Ramos (cell line): ENCODE results near the gene XPNPEP3.

Source experiments
- in situ Hi-C: fragments of 300-500 bp; cut with MboI; formaldehyde crosslinking; loops from one replicate; pipeline ENCODE4 v1.14.3; 2022; ENCODE audit warnings: low sequenced_read_pairs; ENCODE audit not compliant: unreplicated experiment

Gene XPNPEP3

GRCh38 chr22:40922484-40923303 is 65.7 kb downstream of the XPNPEP3 start:
- in situ Hi-C loops: loop anchor here (5.0 kb wide), 1 partner anchor 310 kb away; no protein-coding TSS in a partner anchor

DNA sequence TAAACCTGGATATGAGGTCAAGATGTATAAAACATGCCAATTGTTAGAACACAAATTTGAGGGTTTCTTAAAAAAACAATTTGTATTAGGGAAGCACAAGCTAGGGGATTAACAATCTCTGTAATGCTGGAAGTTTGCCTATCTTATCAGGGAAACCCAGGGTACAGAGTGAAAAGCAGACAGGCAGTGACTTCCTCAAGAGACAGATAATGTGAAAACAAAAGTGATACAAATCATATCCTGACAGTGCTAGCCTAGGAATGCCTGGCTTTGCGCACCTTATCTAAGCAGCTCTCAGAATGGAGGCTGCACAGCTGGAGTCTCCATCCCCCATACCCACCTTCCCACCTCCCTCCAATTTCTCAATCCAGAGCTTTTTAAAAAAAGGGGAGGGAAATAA is 71.7 kb downstream of the XPNPEP3 start:
- in situ Hi-C loops: no loop called here

DNA sequence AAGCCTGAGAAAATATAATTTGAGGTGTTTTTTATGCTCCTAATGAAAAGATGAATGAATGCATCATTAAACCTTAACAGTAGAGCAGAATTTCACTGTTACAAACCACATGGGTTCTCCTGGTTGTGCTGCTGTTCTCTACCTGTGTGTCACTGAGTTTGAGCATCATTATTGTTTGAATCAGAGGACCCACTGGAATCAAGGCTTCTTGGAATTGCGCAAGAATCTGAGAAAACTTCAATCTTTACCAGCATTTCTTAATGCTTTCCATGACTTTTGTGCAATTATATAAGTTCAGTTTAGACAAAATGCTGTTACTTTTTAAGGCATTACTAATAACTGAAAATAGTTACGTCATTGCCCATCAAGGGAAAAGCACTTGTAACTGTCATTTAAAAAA is 75.4 kb downstream of the XPNPEP3 start:
- in situ Hi-C loops: no loop called here

- in situ Hi-C loops: no loop called here
Measured at GRCh38 chr22:40939202-40939601, 82.3 kb downstream of the XPNPEP3 start.

DNA sequence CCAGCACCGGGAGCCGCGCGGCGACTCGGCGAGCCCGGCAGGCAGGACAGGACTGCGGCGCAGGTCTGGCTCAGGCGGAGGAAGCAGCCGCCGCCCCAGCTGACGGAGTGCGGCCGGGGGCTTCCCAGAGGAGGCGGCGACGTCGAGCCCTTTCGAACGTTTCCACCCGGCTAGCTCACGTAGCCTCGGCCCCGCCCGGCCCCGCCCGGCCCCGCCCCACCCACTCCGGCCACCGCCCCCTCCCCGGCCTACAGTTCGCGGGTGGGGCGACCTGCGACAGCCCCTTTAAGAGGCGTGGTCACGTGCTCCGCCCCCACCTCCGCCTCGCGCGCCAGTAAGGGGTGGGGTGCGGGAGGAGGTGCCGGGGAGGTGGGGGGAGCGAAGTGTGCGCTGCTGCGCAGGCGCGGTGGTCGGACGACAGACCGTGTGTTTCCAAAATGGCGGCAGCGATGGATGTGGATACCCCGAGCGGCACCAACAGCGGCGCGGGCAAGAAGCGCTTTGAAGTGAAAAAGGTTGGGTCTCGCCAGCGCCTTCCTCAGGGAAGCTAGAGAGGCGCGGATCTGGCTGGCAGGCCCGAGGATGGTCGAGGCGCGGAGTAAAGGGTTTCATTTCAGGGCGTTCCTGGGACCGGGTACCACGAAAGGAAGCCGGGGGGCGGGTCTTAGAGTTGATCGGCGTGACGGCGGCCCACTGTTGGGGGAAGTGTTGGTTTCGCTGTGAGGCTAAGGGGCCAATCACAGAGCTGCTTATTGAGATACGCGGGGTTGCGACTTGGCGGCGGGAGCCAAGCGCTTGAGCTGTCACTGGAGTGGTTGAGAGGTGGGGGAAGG is 94.2 kb downstream of the XPNPEP3 start, which contains the start of gene RBX1:
Gene RBX1 (plus strand): TSS at position 417 of the 833 bp plus-strand sequence. CDS start 21 bp downstream, at position 438.
- in situ Hi-C loops: no loop called here

- in situ Hi-C loops: no loop called here
Measured at GRCh38 chr22:40951795-40952605, 95.1 kb downstream of the XPNPEP3 start.

DNA sequence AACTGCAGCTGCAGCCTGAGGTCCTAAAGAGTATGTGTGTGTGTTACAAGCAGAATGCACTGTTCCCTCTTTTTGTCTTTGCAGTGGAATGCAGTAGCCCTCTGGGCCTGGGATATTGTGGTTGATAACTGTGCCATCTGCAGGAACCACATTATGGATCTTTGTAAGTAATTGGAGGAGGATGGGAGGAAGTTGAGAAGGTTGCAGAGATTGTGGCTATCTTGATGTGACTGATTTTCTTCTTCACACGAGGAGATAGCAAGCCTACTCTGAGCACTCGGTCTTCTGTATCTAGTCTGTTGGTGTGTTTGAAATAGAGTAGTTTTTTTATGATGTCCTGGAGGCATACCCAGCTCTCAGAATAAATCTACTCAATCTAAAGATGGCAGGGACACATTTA is 96.5 kb downstream of the XPNPEP3 start:
- in situ Hi-C loops: no loop called here

- in situ Hi-C loops: no loop called here
Measured at GRCh38 chr22:40954113-40954512, 97.2 kb downstream of the XPNPEP3 start.

DNA sequence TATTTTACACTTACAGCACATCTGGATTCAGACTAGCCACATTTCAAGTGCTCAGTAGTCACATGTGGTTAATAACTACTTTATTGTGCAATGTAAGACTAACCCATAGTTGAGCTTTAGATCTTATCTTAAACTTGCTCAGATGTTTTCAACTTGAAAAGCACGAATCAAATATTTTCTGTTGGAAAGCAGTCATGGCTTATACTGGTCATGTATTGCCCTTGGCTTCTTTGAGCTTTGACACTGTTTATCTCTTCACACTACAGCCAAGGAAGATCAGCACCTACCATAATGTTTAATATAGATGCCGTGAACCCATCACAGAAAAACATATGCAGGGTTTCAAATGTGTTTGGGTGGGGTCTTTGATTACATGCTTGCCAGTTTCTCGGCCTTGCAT is 98.6 kb downstream of the XPNPEP3 start:
- in situ Hi-C loops: no loop called here

DNA sequence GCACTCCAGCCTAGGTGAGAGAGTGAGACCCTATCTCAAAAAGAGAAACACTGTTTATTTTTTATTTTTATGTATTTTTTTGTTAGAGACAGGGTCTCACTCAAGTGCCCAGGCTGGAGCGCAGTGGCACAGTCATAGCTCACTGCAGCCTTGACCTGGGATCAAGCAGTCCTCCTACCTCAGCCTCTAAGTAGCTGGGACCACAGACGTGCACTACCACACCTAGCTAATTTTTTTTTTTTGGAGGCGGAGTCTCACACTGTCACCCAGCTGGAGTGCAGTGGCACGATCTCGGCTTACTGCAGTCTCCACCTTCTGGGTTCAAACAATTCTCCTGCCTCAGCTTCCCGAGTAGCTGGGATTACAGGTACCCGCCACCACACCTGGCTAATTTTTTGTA is 100.7 kb downstream of the XPNPEP3 start:
- in situ Hi-C loops: no loop called here

GRCh38 chr22:40958299-40958698 is 101.4 kb downstream of the XPNPEP3 start:
- in situ Hi-C loops: no loop called here

DNA sequence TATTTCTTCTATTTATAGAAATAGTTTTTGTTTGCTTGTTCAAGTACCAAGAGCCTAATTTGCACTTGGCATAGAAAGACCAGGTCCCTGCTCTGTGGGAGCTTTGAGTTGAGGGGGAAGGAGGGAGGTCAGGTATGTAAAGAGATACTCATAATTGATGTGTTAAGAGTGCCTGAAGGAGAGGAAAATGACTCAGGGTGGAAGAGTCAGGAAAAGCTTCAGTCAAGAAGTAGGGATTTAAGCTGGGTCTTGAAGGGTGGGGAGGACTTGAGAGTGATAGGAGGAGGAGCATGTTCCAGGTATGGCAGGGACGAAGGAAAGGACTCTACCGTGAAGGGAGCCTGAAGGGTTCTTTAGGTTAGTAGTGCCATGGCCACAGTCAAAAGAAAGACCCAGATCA is 103.2 kb downstream of the XPNPEP3 start:
- in situ Hi-C loops: no loop called here

GRCh38 chr22:40965936-40966725 is 109.2 kb downstream of the XPNPEP3 start:
- in situ Hi-C loops: no loop called here

DNA sequence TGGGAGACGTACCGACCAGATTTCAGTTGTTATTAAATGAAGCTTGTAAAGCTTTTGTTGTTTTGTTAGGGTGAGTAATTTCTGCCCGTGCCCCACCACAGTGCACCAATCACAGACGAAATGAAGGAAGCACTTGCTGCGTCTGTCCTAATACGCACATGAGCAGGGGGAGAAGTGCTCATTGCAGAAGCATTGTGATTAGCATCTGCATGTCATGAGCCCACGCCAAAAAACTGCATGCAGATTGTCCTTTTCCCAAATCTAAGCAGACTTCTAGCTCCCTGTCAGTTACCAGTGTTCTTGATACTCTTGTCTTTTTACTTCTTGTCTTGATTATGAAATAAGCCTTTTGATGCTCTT is 109.8 kb downstream of the XPNPEP3 start:
- in situ Hi-C loops: no loop called here

DNA sequence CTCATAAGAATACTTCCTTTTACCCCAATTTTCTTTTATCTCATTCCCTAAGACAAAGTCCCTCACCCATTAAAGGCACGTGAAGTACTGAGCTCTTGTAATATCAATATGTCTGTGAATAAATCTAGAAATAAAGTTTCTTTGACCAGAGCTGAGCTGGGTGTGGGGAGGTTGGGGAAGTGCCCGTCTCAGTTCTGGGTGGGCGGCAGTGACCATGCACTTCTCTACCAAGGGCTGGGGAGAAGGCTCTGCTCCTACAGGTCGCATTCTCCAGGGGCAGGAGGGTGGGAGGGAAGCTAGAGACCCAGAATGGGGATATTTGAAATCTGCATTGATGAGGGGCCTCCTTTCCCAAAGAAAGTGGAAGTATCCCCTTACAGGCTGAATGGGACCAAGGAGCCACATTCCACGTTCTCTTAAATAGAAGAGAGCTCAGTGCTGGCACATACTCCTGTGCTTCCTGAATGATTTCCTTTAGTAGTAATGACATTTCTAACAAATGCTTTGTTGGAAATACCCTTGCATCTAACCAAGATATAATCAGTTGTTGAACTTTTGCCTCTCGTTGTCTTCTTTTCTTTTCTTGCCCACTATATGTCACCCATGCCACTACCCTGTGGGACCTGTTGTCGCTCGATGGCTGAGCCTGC is 110.3 kb downstream of the XPNPEP3 start:
- in situ Hi-C loops: no loop called here

DNA sequence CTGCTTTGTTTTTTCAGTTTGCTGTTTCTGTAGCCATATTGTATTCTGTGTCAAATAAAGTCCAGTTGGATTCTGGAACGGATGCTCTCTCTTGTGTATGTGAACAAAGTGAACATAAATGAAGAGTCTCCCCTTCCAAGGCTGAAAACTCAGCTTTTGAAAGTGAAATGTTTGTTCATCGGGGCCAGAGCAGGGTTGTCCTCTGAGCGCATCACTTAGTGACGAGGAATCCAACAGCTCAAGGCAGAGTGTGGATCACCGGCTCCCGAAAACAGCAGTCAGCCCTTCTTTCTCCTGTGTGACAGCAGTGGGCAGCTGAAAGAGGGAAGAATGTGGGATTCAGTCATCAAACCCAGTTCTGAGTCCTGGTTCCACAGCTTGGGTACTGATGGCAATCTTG is 115.6 kb downstream of the XPNPEP3 start:
- in situ Hi-C loops: no loop called here

- in situ Hi-C loops: no loop called here
Measured at GRCh38 chr22:40973144-40973543, 116.2 kb downstream of the XPNPEP3 start.

GRCh38 chr22:40975366-40975765 is 118.4 kb downstream of the XPNPEP3 start:
- in situ Hi-C loops: no loop called here
